Measurements from ENCODE around the gene DDRGK1. TPM values are rescaled to one million over a fixed set of nuclear protein-coding genes. Genes with fewer than 3 reads are reported as not detected.

DDRGK1 gene
- total RNA-seq, result 41.0 and 53.1 TPM in 2 replicates

DNA sequence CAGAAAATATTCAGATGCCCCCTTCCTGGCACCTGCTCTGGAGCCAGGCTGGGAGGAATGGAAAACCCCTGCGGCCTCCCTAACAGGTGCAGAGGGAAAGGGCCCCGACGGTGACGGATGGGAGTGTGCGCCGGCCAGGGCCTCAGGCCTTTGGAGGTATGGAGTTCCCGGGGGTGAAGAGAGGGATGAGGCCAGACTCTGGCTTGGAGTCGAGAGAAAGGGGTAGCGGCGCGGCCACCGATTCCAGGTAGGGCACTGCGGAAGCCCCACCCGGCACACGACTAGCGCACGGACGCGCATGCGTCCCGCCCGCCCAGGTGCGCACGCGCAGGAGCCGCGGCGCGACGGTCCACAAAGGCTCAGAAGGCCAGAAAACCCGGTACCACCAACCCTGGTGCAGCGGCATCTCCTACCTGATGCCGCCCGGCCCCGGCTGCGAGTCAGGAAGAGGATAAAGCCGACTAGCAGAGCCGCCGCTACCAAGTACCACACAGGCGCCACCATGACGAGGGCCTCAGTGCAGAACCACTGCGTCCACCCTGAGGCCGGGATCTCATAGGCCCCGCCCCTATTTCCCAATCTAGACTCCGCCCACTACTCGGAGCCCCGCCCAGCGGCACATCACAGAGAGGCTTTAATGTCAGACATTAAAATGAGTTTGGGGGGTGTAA, at the start of gene DDRGK1:
Gene DDRGK1 (minus strand): TSS at position 559 of the 671 bp plus-strand sequence. CDS start 55 bp downstream, at position 504.
- peak; percentile 85 for DNase-seq

DNA sequence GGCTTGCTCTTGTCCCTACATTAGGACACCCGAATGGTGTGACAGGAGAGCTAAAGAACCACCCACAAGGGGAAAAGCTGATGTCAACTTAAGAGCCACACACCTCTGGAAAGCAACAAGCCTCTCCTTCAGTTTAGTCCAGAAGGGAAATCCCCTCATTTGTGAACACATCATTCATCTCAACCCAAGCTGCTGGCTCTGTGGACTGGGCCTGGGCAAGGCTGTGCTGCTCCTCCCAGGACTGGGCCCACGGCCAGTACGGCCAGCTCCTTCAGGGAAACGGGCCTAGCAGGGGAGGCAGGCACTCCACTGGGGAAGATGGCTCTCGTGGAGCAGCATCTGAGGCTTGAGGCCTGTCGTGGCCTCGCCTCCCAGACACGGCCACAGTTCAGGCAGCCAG, 47.3 kb upstream of the DDRGK1 start:
- no peak for DNase-seq

DNA sequence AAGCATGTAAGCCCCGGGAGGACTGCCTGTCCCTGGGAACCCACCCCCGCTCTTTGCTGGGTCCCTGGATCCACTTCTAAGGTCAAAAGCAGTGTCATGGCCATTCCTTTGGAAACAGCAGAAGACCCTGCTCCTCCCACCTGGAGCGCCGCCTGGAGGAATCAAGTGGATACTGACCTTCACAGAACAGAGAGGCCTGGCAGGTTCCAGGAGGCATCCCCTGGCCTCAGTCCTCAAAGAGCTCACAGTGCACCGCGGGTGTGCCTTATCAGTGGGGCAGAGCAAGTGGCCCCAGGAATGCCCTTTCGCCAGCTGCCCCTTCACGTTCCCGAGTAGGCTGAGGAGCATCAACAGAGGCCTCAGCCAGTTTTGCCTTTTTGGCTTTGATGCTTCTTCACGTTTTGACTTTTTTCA, 45.6 kb upstream of the DDRGK1 start:
- peak; percentile 52 for DNase-seq

DNA sequence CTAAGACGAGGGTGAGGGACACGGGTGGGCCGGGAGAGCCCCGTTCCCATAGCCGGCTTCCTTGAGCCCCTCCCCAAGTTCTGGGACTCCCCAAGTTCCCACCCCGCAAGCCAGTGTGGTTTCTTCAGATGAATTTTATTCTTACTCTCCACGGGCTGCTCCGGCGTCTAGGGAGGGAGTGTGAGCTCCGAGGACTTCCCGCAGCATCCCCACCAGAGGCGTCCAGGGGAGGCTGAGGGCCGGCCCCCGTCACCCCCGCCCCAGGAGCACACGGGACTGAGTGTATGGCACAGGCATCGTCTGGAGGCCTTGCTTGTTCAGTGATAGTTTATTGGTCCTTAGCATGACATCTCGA, 44.5 kb upstream of the DDRGK1 start:
- peak; percentile 21 for DNase-seq

DNA sequence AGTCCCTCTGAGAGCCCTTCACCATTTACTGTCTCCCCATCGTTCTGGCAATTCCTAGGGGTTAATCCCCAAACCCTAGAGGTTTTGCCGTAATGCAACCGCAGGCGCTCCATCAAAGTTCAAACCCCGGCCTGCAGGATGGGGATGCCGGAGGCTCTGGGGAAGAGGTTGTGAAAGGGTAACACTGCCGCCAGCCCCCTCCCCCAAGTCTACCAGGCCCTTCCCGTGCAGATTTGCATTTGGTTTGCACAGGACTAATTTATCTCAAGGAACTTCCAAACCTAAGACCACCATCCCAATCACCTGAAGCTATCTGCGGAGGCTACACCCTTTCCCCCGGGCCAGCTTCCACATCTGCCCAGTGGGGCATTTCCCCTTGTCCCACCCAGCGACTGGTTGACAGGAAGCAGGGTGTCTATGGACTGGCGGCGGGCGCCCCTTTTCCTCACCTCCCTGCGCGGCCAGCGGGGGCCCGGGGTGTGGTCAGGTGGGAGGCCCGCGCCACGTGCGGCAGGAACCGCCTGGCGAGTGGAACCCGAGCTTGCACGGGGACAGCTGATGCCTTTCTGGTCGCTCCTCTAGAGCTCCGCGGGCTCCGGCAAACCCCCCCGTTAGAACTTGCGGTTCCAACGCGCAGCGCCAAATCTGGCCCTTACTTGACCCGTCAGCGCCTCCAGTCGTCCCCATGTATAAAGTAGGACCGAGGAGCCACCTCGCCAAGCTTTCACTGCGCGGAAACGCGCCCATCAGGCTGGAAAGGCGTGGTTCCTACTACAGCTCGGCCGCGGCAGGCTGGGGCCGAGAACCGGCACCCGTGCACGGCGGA, 43.9 kb upstream of the DDRGK1 start:
- DNase-seq, result peak; percentile 56

DNA sequence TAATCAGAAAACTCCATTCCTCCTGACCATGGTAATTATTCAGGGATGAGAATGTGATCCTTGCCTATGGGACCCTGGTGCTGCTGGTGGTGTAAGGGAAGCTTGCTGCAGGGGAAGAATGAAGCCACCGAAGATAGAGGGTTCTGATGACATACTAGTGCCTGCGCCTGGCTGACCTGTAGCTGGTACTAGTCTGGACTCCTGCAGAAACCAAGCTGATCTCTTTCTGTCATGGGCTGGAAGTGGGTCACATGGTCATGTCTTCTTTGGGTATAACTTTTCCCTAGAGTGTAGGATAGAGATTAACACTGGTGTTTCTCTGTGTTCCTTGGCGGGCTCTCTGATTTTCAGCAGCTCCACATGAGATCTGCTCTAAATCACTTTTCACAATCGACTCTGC, 43.2 kb upstream of the DDRGK1 start:
- no peak for DNase-seq

DNA sequence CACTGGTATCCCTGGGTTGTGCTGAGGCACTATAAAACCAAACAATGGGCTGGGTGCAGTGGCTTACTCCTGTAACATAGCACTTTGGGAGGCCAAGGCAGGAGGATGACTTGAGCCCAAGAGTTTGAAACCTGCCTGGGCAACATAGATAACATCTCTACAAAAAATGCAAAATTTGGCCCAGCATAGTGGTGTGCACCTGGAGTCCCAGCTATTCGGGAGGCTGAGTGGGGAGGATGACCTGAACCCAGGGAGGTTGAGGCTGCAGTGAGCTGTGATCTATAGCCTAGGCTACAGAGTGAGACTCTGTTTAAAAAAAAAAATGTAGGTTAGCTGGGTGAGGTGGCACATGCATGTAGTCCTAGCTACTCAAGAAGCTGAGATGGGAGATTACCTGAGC, 42.2 kb upstream of the DDRGK1 start:
- no peak for DNase-seq

DNA sequence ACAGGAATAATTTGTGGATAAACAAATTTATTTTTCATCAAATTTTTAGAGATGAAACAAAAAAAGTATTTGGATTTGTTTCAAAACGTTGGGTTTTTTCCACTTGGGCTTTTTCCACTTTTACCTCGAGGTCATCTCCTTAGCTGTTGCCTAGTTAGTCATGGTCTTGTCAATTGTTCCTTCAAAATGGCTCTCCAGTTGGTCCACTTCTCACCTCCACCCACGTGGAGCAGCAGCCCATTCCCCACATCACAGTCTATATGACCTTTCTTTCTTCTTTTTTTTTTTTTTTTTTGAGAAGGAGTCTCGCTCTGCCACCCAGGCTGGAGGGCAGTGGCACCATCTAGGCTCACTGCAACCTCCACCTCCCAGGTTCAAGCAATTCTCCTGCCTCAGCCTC, 41.2 kb upstream of the DDRGK1 start:
- no peak for DNase-seq

DNA sequence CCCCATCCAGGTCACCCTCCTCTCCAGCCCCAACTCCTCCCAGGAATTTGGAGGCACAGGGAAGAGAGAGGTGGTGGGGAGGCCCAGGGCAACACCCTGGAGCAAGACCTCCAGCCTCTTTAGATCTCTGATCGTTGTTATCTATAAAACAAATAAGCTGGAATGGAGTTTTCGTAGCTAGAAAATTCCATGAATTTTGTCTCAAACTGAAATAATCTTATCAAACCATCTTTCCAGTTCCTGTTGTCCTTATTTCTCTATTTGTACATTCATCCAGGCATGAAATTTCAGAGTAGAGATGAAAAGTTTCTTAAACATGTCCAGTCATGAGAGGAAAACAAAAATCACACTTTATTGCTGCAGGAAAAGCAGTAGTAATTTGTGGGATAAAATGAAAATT, 40.7 kb upstream of the DDRGK1 start:
- DNase-seq, result no peak

DNA sequence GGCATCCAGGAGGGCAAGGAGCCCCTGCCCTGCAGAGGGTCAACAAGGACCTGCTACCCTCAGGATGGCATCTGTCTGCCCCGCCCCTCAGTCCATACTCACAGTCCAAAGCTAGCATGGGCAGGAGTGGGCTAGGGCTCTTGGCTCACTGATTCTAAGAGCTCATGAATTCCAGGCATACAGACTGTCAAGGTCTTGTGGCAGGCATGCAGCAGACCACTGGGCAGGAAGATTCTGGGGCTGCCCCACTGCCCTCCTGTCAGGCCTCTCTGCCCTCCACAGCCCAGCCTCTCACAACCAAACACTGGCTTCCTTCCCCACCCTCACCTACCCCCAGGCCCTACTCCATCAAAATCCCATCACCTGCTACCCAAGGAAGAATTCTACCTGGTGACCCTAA, 40.1 kb upstream of the DDRGK1 start:
- no peak for DNase-seq

DNA sequence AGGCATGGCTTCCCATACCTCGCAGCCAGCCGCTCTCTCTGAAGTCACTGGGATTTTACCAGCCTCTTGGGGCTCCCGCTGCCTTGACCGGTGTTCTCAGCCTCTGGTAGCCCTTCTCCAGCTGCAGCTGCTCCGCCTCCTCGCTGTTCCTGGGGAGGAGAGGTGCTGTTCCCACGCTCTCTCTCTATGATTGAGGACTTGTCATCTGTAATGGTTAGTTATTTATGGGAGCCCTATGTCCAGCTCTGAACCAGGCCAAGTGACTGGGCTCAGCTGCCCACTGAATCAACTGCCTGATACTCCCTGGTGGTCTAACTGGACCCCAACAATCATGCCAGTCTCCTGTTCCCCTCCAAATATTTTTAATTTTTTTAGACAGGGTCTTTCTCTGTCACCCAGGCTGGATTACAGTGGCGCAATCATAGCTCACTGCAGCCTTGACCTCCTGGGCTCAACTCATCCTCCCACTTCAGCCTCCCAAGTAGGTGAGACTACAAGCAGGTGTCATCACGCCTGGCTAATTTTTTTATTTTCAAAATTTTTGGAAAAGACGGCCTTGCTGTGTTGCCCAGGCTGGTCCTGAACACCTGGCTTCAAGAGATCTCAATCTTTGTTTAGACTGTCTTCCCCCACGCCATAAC, 39.4 kb upstream of the DDRGK1 start:
- no peak for DNase-seq

DNA sequence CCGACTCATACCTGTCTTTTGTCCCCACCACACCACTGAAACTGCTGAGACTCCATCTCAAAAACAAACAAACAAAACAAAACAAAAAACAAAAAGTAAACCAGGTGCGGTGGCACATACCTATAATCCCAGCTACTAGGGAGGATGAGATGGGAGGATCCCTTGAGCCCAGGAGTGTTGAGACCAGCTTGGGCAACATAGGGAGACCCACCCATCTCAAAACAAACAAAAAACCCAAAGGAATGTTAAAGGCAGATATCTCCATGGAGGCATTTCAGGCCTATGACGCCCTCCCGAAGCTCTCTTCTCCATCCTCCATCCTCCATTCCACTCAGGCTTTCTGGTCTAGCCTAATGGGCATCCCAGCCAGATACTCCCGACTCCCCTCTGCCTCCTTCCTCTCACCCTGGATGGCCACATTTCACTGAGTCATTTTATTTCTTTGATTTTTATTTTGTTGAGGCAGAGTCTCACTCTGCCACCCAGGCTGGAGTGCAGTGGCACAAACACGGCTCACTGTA, 37.8 kb upstream of the DDRGK1 start:
- DNase-seq, result no peak

DNA sequence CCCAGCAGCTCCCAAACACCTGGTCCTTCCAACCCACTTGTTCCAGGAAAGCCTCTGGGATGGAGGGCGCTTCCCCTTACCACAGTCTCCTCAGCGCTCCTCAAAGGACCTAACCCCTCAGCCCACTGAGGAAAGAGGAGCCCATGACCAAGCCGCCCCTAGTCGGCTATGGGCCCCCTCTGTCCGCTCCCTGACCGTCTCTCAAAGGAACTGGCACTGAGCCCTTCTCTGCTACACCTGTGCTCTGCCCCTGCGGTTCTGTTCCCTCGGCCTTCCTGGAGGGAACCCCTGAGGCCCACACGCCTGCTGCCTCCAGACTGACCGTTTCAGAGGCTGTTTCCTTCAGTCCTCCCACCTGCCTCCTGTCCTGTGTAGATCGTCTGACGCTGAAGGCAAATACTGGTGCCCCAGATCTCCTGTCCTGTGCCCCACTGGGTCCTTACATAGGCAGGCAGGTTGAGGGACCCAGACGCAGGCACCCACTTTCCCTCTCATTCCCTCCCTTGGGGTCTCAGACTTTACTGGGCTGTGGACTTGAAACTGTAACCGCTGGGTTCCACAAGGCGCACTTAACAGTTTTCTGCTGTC, 36.4 kb upstream of the DDRGK1 start:
- DNase-seq, result no peak

DNA sequence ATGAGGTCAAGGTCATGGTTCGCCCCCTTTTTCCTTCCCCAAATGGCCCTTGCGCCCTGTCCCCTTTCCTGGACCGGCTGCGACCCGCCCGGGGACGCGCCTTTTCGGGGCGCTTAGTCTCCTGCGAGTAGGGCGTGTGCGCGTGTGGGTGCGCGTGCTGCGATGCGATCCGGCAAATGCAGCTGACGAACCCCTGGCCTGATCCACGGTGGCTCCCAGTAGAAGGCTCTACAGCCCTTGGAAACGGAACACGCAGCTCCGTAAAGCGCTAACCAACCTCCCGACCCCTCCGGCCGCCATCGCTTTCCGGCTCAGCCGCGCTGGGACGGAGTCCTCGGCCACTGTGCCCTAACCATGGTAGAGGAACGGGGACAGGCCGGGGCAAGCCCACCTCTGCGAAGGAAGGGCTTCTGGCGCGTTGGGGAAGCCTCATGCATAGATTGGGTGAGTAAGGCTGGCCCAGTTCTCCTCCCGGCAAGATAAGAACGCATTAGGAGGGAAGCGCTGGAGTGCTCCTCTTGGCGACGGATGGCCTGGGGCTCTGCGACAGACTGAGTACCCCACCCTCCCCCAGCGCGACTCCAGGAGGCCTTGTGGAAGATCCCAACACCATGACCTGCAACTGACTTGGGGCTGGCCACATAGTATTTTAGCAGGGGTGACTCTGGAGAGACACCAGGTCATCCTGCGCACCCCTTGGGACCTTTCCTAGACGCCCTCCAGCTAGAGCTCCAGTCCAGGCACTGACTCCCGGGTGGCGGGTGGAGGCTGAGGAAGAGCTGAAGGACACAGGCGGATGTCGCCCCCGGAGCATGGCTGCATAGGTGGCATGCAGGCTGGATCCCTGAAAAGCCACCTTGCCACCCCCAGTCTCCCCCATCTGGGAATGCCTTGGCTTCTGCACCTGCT, 35.6 kb upstream of the DDRGK1 start:
- peak; percentile 51 for DNase-seq

DNA sequence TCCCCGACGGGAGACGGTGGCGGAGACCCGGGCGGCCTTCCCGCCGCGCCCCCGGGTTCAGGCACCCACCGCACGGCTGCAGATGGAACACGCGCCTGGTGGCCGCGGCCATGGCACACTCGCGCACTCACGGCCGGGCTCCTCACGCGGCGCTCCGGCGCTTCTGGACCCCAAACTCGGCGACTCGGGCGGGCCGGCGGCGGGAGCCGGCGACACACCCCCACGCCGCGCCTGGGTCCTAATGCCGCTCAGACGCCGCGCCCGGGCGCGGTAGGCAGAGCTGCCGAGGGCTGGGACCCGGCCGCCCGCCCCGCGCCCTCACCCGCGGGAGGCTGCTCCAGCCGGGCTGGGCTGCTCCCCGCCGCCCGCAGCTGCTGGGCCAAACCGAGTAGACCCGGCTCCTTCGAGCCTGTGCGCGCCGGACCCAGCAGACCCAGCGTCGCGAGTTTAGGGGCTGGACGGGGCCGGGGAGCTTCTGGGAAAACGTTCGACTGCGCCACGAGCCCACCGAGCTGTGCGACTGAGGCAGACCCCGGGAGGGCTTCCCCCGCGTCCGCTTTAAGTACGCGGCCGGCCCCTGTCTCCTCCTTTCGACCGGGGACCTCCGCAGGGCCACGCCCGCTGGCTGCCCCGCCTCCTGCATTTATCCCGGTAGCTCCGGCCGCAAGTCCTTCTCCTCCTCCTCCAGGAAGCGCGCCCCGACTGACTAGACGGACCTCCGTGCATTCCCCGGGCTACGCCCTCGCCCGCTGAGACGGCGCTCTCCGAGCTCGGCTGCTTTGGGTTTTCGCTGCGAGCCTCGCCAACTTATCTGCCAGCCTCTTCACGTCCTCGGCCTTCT, 34.8 kb upstream of the DDRGK1 start, which contains the start of gene SLC4A11:
Gene SLC4A11 (minus strand): TSS at position 165 of the 841 bp plus-strand sequence. CDS start 53 bp downstream, at position 112.
- peak; percentile 66 for DNase-seq

DNA sequence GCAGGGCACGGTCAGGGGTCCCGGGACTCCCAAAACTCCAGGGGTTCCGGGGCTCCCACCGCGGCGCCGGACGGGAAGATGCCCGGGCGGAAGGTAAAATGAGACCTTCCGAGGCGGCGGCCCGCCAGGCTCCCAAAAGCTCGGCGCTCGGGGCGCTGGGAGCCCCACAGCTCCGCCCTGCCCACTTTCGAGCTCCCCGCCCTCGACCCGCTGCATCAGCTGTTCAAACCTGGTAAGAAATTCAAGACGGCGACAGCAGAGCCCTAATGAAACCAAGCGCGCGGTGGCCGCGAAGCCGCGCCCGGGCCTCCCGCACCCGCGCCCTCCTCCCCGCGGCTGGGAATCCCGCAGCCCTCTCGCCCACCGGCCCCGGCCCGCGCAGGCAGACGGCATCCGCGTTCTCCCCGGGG, 34.1 kb upstream of the DDRGK1 start:
- DNase-seq, result peak; percentile 36

DNA sequence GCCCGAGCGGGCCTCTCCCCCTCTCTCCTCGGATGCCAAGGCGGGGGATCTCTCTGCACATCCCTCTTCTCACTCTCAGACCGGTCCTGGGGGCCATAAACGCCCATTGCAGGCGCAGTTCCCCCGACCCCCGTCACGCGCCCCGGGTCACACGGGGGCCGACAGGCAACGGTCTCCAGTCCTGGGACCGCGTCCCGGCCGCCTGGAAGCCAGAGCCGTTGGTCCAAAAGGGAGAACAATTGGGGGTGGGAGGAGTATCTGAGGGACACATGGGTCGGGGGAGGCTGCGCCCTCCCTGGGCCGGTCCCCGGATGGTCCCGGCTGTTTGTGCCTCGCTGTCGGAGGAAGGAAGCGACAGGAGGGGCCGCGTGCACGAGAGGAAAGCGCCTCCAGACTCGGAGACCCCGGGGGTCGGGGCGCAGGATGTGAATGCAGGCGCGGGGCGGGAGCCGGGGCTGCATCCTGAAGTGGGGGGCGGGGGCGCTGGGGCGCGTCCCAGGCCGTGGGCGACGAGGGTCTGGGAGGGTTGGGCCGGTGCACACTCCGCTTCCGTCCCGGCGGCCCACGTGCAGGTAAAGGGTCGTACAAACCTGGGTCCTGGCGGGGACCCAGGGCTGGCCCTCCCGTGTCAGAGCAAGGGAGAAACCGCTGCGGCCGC, 33.6 kb upstream of the DDRGK1 start:
- no peak for DNase-seq

DNA sequence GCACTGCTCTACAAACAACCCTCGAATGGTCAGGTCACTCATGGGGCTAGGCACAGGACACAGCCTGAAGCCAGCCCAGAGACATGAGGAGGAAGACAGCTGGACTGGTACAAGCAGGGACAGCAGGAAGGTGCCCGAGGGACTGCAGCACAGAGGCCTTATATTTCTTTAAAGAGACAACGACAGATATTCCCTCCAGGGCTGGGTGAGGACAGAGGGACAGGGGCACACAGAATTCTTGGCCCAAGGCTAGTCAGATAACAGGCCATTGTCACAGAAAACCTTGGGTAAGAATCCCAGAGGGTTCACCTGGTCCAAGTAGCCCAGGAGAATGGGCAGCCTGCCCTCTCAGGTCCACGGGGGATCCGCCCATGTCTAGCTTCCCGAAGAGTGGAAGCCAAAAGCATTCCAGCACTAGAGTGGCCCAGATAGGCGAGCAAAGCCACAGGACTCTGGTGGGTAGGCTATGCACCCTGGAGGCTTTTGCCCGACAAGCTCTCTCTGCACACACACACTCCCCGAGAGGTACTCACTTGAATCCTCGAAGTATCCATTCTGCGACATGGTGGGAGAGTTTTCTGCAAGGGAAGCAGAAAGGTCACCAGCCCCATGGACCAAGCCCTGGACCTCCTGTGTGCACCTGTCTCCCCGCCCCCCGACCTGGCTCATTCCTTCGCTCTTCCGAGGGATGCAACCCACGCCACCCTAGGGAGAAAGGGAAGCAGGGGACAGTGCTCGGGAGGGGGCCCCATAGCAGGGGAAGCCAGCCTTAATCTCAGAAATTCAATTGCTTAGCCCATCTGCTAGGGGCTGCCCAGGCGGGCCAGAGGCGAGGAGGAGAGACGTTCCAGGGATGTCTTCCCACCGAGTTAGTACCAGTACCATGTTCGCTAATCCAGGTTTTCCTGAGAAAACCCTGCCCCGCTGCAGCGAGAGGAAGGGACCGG, 32.8 kb upstream of the DDRGK1 start:
- no peak for DNase-seq

DNA sequence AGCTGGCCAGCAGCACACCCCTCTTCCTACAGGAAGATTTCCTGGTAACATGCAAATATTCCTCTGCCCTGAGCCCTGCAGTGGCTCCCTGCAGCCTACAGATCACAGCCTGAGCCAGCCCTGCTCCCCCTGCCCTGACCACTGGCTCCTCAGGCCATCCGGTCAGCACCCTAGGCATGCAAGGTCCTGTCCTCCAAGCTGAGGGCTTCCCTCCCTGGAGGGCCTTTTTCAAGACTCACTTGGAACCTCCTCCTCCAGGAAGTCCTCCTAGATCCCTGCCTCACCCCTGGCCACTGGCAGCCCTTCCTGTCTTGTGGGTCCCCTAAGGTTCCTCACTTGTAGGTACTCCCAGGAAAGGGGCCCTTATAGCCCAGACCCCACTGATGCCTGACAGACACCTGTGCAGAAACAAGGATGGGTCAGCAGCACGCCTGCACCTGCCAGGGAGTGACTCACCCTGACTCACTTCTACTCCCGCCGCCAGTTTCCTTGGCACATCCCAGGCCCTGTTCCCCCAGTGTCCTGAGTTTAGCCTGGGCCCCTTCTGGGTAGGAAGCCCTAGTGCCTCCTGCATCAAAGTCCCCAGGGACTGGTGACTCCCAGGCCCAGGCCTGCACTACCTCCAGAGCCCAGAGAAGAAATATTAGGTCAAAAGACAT, 31.3 kb upstream of the DDRGK1 start:
- DNase-seq, result peak; percentile 41
